ENCODE measurements around the gene ZRANB3.

DNA sequence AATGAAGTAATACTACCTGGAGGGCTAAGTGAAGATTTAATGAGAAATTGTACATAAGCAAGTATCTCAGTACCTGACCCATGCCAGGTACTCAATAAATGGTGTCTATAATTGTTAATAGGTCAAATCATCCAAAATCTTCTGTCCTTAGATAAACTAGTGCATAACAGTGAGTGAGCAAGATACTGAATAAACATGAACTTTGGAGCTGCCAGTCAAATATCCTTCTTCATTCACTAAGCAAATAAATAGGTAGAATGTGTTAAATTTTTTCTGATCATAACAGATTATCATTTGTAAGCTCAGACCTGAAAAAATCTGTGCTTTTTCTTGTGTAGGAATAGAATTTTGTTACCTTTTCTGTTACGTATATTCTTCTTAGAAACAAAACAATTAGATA is 439.3 kb downstream of the ZRANB3 start:
- no peak for TF ChIP-seq POLR2A (IDR thresholded peaks at IDR 0.05)
- TF ChIP-seq, protein P1, sequence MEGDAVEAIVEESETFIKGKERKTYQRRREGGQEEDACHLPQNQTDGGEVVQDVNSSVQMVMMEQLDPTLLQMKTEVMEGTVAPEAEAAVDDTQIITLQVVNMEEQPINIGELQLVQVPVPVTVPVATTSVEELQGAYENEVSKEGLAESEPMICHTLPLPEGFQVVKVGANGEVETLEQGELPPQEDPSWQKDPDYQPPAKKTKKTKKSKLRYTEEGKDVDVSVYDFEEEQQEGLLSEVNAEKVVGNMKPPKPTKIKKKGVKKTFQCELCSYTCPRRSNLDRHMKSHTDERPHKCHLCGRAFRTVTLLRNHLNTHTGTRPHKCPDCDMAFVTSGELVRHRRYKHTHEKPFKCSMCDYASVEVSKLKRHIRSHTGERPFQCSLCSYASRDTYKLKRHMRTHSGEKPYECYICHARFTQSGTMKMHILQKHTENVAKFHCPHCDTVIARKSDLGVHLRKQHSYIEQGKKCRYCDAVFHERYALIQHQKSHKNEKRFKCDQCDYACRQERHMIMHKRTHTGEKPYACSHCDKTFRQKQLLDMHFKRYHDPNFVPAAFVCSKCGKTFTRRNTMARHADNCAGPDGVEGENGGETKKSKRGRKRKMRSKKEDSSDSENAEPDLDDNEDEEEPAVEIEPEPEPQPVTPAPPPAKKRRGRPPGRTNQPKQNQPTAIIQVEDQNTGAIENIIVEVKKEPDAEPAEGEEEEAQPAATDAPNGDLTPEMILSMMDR (IDR thresholded peaks at IDR 0.05) = no peak
